GM19239 (cell line): ENCODE data around the gene TPCN2.

ENCODE experiments used
- DNase-seq: peaks from one replicate; pipeline ENCODE4 v3.0.0; 2011; ENCODE audit warnings: low spot score; ENCODE audit not compliant: insufficient read length
- FAIRE-seq: peaks from 2 replicates; lab custom pipeline; 2011; peaks lifted over from hg19 to GRCh38; lab: Jason Lieb, UNC

TPCN2 gene

DNA sequence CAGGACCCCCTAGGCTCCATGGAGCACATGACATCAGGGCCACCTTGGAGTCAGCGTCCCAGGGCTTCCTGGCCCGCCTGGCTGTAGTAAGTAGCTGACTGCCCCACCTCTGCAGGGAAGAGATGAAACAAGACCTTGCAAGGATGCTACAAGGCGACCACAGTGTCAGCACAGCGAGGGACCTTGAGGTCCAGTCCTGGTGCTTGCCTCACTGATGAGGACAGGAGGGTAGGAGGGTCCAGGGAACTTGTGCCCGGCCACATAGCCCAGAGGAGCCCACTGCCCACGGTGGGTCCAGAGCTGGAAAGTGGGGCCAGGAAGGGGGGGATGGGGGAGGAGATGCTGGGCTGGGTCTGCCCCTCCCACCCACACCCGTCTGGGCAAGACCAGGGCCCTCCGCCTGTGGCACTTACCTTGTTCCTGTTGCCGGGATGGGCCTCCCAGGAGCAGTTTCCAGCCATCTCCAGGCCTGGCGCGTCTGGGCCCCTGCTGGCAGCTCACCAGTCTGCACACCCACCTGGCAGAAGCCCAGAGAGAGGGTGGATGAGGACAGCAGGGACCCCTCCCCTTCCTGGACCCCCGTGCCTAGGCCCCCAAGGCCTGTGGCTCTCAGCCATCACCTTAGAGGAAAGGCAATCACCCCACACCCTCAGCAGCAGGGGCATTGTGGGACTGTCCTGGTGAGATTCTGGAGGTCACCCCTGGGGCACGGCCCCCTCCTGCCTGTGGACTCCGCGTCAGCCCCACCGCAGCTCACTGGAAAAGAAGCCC is 39.1 kb upstream of the TPCN2 start:
- FAIRE-seq (no peak), DNase-seq (no peak)

DNA sequence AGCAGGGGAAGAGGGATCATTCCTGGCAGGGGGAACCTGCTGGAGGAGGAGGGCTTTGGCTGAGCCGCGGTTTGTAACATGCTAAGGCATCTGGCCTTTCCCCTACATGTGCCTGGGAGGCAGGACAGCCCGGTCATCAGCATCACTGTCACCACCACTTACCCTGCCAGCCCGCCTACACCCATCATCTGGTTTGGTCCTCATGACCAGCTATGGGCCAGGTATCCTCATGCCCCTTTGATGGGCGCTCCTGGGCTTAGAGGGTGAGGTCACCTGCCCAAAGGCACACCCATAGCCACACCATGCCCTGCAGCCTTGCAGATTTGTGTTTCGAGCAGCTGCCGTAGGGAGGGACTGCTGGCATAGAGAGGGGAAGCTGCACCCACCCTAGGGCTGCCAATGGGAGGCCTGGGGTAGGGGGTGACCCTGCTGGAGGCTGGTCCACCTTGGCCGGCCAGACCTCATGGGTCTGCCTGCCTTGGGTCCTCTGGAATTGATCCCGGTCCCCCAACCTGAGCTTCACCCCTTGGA is 38.3 kb upstream of the TPCN2 start:
- FAIRE-seq (no peak), DNase-seq (no peak)

DNA sequence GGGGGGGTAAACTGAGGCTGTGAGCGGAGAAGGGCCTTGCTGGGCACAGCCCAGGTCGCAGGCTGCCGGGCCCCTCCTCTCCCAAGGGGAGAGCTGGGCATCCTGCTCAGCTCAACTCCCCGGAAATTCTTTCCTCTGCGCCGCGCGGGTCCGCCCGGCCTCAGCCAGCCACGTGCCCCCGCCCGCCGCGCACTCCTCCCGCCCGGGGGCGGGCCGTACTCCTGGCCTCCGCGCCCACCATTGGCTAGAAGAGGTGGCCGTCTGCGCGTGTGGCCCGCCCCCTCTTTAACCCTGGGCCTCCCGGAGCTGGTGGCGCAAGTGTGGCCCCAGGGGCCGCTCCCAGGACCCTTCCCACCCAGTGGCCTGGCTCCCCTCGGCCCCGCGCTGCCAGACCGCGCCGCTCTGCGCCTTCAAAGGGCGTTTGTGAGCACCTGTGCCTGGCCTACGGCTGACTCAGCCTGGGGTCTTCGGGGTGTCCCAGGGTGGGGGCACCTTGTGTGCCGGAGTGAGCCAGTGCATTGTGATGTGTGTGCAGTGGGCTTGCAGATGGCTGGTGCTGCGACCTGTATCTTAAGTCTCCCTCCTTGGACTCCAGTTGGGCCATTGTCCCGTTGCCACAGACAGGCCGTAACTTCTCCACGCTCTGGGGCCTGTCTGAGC is 37.6 kb upstream of the TPCN2 start:
- no peak for DNase-seq
- no peak for FAIRE-seq

- DNase-seq (no peak), FAIRE-seq (no peak)
Measured at GRCh38 chr11:69011624-69012091, 37.1 kb upstream of the TPCN2 start.

DNA sequence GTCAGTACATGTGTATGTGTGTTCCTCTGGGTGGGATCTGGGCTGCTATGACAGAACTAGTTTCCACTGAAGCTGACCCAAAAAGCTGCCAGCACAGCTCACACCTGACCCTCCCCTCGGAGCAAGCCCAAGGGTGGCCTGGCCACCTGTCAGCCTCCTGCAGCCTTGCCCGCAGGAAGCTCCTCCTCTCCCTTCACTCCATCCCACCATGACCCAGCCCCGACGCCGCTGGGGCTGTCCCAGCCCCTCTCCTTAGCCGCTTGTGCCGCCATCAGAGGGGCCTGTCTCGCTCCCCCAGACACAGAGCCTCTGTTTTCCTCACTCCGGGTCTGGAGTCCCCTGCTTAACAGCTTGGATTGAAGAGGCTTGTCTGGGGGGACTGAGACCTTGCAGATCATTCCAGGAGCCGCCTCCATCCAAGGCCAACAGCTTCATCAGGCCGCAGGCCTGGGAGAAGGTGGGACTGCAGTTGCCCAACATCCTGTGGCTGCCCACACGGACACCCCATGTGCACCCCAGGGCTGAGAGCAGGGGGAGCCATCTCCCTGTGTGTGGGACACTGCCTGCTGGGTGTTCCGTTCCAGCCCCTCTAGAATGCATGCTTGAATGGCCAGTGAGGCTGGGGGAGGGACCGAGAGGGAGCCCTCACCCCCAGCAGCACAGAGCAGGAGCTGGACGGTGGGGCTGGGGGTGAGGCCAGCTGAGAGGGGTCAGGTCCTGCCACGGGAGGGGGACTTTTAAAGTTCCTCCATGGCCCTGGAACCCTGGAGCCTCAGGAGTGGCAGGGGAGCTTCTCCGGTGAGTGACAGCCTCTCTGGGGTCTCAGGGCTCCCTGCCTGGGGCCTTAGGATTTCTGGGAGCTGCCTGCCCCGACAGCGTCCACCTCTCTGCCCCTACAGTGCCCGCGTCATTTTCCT is 36.4 kb upstream of the TPCN2 start:
- DNase-seq, result no peak
- no peak for FAIRE-seq

DNA sequence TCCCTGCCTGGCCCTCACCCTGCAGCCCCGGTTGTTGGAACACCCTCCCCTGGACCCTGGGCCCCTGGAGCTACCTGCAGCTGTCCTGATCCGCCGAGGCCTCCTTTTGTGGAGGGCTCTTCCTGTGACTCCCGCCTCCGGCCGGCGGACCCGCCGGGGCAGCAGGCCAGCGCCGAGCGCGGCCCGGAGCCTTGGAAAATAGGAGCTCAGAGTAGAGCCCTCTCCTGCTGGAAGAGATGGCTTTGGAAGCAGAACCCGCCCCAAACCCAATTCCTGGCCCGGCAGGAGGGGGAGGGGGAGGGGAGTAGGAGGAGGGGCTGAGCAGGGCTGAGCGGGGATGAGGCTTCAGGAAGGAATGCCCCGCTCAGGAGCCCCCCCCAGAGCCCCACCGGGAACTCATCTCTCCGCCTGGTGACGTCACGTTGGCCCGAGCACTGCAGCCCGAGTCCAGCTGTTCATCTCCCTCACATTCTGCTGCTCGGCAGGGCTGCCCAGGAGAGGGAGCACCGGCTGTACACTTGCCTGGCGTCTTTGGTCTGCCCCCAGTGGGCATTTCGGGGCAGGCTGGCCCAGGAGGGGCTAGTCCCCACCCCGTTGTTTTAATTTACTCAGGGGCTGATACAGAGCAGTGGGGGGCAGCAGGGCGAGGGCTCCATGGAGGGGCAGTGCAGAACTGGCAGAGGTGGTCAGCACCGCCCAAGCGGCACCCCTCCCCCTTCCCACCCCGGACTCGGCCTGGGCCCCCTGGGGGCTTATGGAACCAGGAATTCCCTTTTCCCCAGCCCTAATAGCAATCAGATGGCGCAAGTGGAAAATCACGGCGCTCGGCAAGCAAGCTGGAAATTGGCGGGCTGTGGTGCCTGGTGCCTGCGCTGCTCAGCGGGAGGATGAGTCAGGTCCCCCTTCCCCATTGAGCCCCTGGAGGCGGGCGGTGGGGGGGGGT is 35.5 kb upstream of the TPCN2 start, which contains the start of gene MRGPRF:
MRGPRF (minus strand) TSS at position 238 of the 943 bp plus-strand sequence. CDS start 3,345 bp downstream, outside the sequence.
- FAIRE-seq (no peak), DNase-seq (no peak)

- DNase-seq, result no peak
- FAIRE-seq, result no peak
Measured at GRCh38 chr11:69014084-69014851, 34.5 kb upstream of the TPCN2 start.

DNA sequence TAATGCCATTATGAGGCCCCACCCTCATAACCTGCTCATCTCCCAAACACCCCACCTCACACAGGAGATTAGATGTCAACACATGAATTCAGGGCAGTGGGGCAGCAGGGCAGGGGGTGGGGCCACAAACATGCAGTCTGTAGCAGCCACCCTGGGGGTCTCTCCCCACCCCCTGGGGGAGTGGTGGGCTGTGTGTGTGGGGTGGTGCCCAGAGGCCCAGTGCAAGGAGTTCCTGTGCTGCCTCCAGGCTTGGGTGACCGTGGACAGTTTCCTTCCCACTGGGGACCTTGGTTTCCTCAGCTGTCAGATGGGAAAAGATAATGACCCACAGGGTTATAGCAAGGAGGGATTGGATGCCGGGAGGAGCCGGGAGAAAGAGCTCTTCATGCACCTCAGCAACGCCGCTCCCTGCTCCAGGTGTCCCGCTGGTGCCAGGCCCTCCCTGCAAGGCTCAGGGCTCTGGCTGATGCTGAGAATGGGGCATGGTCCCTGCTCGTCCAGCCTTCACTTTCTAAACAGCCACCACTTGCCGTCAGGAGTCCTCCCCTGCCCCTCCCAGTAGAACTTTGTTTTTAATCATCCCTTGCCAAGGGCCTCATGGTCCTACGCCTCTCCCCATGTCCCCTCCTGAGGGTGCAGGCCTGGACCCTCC is 33.7 kb upstream of the TPCN2 start:
- DNase-seq (no peak), FAIRE-seq (no peak)

GRCh38 chr11:69017951-69018350 is 30.8 kb upstream of the TPCN2 start:
- DNase-seq (no peak), FAIRE-seq (no peak)

GRCh38 chr11:69018924-69019323 is 29.8 kb upstream of the TPCN2 start:
- no peak for DNase-seq
- FAIRE-seq, result no peak

DNA sequence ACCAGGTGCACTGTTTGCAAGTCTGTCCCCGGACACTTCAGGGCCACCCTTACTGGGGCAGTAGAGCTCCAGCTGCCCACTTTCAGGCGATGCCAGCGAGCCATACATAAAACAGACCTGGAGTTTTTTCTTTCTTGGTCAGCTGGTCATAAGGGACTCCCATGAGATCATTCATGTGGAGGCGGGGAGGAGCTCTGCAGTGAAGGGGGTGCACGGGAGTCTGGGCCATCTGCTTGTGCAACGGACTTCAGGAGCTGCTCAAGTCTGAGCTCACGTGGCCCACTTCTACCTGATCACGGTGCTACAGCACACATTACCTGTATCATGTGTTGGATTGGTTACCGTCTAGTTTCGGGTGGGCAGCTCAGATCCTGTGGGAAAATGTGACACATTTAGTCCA is 26.5 kb upstream of the TPCN2 start:
- FAIRE-seq, result no peak
- no peak for DNase-seq

DNA sequence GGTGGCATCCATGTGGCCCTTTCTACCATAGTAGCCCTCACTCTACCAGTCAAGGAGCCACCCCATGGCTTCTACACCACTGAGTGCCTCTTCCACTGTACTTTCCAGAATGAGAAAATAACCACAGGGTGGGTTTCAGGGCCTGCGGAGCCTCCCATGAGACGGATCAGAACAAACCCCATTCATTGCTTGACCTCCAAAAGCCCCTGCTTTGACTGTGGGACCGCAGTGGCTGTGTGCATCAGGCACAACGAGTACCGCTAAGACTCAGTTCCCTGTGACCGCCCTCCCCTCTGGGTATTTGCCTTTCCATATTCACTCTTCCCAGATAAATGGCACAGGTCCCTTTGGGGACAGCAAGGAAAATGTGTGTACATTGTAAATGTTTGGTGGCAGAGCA is 24.2 kb upstream of the TPCN2 start:
- no peak for FAIRE-seq
- DNase-seq, result no peak

DNA sequence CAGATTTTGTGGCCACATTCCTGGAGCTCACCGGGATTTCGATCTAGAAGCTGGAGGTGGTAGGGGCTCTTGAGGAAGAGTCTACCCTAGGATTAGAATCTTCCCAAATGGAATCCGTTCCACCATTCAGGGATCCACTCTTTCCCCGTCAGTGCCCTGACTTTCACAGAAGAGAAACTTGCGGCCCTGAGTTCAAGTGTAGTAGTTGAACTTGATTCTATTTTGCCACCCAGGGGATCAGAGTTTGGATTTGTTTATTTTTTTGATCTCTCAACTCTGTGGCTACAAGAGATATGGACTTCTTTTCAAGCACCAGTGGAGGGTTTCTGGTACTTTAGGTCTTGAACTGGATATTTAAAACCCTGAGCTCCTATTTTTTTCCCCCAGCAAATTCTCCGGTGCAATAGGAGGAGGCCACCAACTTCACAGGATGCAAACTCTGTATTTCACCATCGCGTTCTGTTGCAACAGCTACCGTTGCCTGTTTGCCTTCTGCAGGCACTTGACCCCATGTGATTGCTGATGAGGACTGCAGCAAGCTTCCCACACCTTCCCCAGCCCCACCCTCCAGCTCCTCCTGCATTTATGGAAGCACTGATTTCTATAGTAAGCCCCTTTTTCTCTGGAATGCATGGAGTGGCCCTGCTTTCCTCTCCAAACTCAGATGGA is 20.9 kb upstream of the TPCN2 start:
- DNase-seq, result no peak
- FAIRE-seq, result no peak

GRCh38 chr11:69030301-69030700 is 18.4 kb upstream of the TPCN2 start:
- DNase-seq (no peak), FAIRE-seq (no peak)

DNA sequence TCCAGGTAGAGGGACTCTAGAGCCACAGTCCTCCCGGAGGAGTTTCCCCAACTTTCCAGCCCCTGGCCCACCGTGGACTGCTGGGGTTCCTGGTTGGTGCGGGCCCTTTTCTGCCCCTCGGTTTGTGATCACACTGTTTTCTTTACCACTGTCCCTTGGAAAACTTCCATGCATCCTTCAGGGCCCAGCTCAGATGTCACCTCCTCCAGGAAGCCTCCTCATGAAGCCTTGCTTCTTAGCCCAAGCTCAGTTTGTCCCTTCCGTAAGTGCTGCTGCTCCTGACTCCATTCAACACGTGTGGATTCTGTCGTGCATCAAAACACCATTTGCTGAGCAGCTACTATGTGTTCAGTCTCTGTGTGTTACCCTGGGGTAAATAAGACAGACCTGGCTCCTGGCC is 15.9 kb upstream of the TPCN2 start:
- no peak for FAIRE-seq
- DNase-seq, result no peak

GRCh38 chr11:69033431-69033830 is 15.3 kb upstream of the TPCN2 start:
- DNase-seq (no peak), FAIRE-seq (no peak)

DNA sequence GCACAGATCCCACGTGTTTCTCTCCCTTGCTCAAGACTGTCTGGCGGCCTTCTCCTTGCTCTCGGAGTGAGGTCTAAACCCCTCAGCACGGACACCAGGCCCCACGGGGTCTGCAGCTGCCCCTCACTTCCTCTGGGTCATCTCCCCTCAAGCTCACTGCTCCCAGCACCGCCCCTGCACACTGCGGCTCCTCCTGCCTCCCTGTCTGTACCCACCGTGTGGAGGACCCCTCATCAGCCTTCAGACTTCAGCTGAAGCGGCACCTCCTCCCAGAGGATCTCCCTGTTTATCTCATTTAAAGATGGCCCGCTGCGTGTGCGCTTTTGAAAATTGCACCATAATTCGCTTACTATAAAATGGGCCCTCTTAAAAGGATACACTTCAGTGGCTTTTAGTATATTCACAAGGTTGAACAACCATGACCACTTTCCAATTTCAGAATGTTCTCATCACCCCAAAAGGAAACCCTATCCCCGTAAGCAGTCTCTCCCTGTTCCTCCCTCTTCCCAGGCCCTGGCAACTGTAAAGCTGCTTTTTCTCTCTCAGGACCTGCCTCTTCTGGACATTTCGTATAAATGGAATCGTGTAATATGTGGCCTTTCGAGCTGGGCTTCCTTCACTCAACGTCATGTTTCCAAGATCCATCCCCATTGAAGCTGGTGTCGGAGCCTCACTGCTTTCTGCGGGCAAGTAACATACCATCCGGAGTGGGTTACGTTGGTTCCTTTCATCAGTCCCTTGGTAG is 14.4 kb upstream of the TPCN2 start:
- DNase-seq, result no peak
- FAIRE-seq, result no peak
